Skin of body (tissue), 2 donors: ENCODE data around the gene NDUFS6. TPM values are rescaled to one million over a fixed set of nuclear protein-coding genes. Genes with fewer than 3 reads are reported as not detected.

Experiments
- DNase-seq: peaks from one replicate; lab custom pipeline; 2025; lab: John Stamatoyannopoulos, UW
- total RNA-seq: library from RNA; depleted of rRNA; stranded (reverse); fragments of >200 nt; gene quantifications from one replicate; pipeline ENCODE4 v1.2.3, GENCODE V29; 2014

NDUFS6 gene
- total RNA-seq, 1 donor from 2014 or later = 17.6 TPM

GRCh38 chr5:1765141-1765879 is 35.9 kb upstream of the NDUFS6 start:
- no peak for DNase-seq

DNA sequence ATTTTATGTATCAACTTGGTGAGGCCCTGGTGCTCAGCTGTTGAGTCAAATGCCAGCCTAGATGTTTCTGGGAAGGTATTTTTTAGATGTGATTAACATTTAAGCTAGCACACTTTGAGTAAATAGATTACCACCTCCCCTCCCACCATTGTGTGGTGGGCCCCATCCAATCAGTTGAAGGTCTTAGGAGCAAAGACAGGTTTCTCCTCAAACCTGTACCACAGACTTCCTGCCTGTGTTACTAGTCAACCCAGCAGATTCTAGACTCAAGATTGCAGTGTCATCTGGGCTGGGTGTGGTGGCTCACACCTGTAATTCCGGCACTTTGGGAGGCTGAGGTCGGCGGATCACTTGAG is 35.3 kb upstream of the NDUFS6 start:
- DNase-seq = no peak

- no peak for DNase-seq
Observed at GRCh38 chr5:1767524-1768282, 33.5 kb upstream of the NDUFS6 start.

- no peak for DNase-seq
Observed at GRCh38 chr5:1768283-1769000, 32.8 kb upstream of the NDUFS6 start.

- no peak for DNase-seq
Observed at GRCh38 chr5:1769017-1769640, 32.1 kb upstream of the NDUFS6 start.

GRCh38 chr5:1769752-1770442 is 31.3 kb upstream of the NDUFS6 start:
- no peak for DNase-seq

DNA sequence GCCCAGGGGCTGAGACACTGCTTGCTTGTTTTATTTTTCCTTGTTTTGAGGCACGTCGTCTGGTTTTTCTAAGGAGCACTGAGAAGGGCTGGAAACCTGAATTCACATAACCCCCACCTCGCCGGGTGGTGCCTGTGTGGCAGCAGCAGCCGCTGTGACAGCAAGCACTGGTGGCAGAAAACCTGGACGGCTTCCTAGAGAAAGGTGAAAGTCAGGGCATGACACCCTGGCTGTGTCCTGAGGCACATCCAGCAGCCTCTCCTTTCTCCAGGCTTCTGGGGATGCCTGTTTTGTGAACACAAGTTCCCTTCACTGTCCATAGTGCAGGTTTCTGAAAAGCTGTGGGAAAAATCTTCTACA is 30.8 kb upstream of the NDUFS6 start:
- DNase-seq = no peak

DNA sequence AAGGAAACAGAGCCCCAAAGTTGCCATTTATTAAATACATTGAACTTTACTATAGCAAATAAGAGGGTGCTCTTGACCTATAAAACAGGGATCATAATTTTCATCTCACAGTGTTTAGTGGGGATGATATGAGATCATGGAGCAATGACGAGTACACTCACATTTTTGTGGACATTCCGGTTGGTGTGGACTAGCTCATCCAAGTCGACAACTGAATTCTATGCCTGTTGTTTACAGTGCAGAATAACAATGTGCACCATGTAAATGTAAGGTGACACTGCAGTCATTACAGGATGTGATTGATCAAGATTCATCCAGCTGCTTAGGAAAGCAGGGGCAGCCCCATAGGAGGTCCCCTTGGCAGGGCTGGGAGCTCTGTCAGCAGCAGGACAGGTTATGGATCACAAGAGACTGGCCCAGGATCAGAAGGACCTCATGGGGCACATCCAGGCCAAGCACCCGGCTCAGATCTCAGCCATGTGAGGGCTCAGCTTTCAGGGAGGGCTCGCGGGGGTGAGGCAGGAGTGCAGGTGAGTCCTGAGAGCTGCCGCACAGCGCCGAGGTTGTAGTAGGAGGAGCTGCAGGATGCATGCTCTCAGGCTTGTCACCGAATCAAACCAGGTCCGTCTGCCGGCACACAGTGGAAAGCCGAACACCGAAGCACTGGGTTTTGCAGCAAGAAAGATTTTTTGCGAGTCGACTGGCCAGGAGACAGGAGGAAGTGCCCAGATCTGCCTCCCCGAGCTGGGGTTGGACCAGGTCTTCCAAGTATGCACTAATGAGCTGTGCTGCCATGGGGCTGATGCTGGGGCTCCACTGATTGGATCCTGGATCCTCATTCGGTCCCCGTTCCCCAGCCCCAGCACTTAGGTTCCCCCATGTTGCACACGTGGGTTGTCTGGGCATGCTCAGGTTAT is 29.8 kb upstream of the NDUFS6 start:
- DNase-seq = no peak

- DNase-seq = no peak
Observed at GRCh38 chr5:1772634-1773033, 28.6 kb upstream of the NDUFS6 start.

DNA sequence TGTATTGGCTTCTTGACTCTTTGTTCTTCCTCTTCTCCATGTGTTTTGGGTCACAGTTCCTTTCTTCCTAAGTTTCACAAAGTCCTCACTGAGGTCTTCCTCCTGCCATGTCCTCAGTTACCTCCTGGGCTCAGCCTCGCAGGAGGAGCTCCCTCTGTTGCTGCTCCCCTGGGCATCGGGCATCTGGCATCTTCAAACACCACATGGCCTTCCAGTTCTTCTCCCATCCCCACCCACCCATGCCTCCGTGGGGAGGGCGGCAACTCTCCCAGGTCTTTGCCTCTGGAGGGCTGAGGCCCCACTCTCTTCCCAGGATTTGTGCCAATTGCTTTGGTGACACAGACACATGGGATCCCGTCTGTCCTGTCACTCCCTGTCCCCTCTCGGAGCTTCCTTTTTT is 24.4 kb upstream of the NDUFS6 start:
- DNase-seq = no peak

DNA sequence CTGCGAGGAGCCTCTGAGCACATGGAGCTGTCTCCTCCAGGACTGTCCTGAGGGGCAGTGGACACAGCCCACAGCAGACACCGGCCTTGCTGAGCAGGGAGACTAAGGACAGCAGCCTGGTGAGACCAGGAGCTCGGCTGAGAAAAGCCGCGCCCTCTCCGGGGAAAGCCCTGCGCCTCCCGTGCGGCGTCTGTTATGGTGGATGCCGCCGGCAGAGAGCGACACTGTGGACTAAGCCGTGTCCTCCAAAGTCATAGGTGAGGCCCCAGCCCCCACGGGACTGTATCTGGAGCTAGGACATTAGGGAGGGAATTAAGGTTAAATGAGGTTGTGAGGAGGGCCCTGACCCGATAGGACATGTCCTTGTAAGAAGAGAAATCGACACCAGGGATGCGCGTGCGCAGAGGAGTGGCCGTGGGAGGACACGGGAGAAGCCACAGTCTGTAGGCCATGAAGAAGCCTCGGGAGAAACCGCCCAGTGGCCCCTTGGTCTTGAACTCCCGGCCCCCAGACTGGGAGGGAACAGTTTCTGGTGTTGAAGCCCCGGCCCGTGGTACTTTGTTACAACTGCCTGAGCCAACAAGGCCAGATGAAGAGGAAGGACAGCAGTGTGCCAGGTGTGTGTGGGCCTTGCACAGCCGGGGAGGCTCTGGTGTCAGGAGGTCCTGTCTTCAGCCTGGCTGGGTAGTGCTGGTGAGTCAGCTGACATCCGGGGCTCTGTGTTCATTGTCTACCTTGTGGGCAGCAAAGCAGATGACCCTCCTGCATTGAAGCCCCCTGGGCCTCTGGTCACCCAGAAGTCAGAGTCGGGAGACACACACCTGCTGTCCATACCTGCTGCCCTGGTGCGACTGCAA is 23.7 kb upstream of the NDUFS6 start:
- DNase-seq = no peak

DNA sequence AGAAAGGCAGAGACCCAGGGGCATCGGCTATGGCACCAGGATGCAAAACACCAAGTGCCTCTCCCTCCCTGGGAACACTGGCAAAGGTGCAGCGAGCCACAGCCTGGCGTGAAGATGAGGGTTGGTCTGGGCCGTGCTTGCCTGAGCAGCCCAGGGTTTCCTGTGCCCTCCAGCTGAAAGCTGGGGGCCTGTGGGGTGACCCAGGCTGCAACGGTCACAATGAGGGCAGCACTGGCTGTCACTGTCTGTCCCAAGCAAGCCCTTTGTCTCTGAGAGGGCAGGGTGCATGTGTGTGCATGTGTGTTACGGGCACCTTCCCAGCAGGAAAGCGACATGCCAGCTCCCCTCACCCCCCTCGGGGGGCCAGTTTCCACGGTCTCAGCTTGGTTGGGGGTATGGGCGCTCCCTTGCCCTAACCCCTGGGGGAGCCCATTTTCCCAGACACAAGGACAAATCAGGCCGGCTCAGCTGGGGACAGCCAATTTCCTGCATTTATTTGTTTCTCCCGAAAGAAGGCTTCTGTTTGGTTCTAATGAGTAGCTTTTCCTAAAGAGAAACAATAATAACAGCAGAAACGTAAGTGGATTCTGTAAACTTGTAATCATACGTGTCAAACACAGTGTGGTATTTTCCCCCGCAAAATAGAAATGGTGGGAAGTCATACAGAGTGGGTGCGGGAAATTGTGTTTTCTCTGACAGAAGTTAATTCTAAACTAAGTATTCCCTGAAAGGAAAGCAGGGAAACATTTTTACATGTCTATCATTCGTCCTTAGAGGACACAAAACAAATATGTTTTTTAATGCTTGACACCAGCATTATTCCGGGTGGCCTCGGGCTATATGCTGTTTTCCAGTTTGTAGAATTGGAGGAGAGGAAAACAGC is 22.8 kb upstream of the NDUFS6 start:
- DNase-seq = no peak

DNA sequence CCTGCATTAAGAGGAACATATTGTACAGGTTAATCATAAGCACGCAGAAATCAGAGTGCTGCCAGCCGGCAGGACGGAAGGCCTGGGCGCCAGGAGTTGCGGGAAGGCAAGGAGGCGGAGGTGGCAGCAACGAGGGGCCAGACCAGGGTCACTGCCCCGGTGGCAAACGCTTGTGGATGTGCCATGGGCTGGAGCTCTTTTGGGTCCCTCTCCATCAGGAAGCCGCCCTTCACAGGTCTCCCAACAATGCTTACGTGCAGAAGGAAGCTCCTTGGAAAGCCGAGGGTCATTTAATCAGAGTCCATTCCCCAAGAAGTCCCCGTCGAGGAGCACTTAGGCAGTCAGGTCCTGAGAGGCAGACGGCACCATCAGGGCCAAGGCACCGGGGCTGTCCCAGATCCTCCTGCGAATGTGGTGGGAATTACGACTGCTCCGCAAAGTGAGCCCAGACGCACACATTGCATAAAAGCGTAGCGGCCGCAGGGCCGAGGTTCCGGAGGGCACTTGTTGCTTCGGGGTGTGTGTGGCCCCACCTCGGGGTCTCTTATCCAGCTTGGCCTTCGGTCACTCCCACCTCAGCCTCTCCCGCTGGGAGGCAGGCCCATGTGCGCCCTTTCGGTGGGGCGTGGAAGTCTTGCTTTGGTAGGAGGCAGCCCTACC is 22.1 kb upstream of the NDUFS6 start:
- no peak for DNase-seq

DNA sequence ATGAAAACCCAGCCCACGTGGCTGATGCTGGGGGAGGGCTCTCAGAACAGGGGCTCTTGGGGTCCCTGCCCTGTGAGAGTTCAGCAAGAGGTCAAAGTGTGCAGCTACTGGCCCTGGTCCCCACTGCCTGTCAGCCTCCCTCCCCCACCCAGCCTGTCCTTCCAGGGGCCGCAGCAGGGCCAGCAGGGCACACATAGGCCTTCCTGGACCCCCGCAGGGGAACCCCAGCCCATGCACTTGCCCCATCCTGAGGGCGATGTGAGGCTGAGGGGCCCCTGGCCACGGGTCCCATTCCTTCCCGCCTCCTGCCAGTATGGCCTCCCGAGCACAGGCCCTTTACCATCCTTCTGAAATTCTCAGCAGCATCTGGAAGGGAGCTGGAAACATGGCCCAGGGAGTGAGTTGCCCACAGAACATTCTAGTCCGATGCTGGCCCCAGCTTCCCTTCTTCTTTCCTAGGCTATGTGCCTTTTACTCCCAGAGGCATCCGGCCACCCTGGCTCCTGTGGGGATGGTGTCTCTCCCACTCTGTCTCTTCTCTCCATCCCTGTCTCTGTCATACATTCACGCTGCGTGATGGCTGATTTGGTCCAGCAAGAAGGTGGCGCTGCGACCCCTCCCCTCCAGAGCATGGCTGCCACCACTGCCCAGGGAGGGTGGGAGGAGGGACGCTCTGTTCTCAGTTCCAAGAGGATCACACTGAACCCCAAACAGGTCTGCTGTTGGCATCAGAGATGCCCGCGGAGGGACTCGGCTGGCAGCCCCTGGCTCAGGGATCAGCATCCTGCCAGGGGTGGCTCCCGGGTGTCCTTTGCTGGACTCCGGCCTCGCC is 21.2 kb upstream of the NDUFS6 start:
- DNase-seq = no peak

- DNase-seq = no peak
Observed at GRCh38 chr5:1780614-1780930, 20.6 kb upstream of the NDUFS6 start.

DNA sequence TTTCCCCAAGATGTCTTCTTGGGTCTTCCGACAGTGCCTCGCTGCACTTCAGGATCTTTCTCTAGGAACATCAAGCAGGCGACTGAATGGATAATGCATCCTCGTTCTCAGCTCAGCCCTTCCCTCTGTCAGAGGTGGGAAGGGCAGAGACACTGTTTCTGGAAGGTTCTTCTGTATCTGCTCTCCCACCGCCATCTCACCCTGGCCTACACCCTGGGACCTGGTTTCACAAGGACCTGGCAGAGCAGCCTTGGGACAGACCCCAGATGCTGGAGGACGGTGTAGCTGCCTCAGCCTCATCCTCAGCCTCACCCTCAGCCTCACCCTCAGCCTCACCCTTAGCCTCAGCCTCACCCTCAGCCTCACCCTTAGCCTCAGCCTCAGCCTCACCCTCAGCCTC is 20.1 kb upstream of the NDUFS6 start:
- DNase-seq = no peak

DNA sequence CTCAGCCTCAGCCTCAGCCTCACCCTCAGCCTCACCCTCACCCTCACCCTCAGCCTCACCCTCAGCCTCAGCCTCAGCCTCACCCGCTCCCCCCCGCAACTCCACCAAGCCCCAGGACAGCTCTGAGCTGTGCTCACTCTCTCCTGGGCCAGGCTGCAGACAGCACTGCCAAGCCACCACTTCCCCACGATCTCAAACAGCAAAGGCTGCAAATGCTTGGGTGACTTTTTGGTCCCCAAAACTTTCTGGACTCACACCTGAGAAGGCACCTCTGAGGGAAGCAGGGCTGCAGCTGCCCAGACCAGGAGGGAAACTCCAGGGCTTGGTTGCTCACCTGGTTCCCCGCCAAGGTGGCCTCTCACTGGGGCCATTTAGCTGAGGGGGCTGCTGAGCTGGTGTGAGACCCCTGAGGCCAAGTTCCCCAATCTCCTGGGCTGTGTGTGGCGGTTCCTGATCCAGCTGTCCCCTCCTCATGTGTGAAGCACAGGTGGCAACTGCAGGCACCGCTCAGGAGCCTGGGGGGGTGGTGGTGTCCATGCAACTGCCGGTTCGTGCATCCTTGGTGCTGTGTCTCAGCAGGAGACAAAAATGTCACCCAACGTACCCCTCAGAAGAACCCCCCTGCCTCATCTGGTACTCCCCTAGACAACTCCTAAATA is 19.4 kb upstream of the NDUFS6 start:
- no peak for DNase-seq
